OCI-LY1 (cell line): ENCODE measurements around the gene C1orf35.

Experiments
- H2AFZ ChIP-seq: fragments of 200-600 bp; sonication (generic), shearing (Covaris generic); 2 replicates; pipeline ENCODE4 v1.6.0; 2014; ENCODE audit warnings: antibody characterized with exemption, mild to moderate bottlenecking, low read length
- H3F3A ChIP-seq: fragments of 200-600 bp; sonication (generic), shearing (Covaris generic); 2 replicates; pipeline ENCODE4 v1.6.0; 2014; ENCODE audit warnings: mild to moderate bottlenecking, antibody characterized with exemption, low read length, moderate library complexity; ENCODE audit not compliant: insufficient read depth
- H3K27ac ChIP-seq: fragments of 200-600 bp; sonication (generic); 2 replicates; pipeline ENCODE4 v1.5.1; 2014; ENCODE audit warnings: low read length, mixed run types, mild to moderate bottlenecking, low read depth; ENCODE audit not compliant: poor library complexity, severe bottlenecking
- H3K27me3 ChIP-seq: fragments of 200-600 bp; sonication (generic); 2 replicates; pipeline ENCODE4 v1.6.0; 2014; ENCODE audit warnings: antibody characterized with exemption, mild to moderate bottlenecking, low read length, moderate library complexity; ENCODE audit not compliant: insufficient read depth
- H3K36me3 ChIP-seq: fragments of 200-600 bp; sonication (generic); 2 replicates; pipeline ENCODE4 v1.6.1; 2014; ENCODE audit warnings: mild to moderate bottlenecking, antibody characterized with exemption, low read length, moderate library complexity, mixed read lengths; ENCODE audit not compliant: insufficient read depth
- H3K4me1 ChIP-seq: fragments of 200-600 bp; sonication (generic); 2 replicates; pipeline ENCODE4 v1.5.1; 2014; ENCODE audit warnings: mild to moderate bottlenecking, low read length, moderate library complexity; ENCODE audit not compliant: insufficient read depth, severe bottlenecking
- H3K4me2 ChIP-seq: fragments of 200-600 bp; sonication (generic), shearing (Covaris generic); 2 replicates; pipeline ENCODE4 v1.6.1; 2014; ENCODE audit warnings: low read length
- H3K4me3 ChIP-seq: fragments of 200-600 bp; sonication (generic); 2 replicates; pipeline ENCODE4 v1.5.1; 2014; ENCODE audit warnings: low read length, low read depth, mild to moderate bottlenecking, mixed read lengths; ENCODE audit not compliant: poor library complexity, severe bottlenecking
- H3K79me2 ChIP-seq: fragments of 200-600 bp; shearing (Covaris generic); 2 replicates; pipeline ENCODE4 v1.6.1; 2016; ENCODE audit warnings: mixed run types, low read length, mixed read lengths; ENCODE audit not compliant: insufficient read depth
- H3K9ac ChIP-seq: fragments of 200-600 bp; sonication (generic), shearing (Covaris generic); 2 replicates; pipeline ENCODE4 v1.6.1; 2014; ENCODE audit warnings: mild to moderate bottlenecking, low read length, mixed read lengths
- H3K9me2 ChIP-seq: fragments of 200-600 bp; sonication (generic), shearing (Covaris generic); 2 replicates; pipeline ENCODE4 v1.6.1; 2014; ENCODE audit warnings: low read depth, mild to moderate bottlenecking, low read length, mixed read lengths
- H3K9me3 ChIP-seq: fragments of 200-600 bp; shearing (Covaris generic); 2 replicates; pipeline ENCODE4 v1.6.1; 2014; ENCODE audit warnings: low read length, mixed read lengths
- H4K20me1 ChIP-seq: fragments of 200-600 bp; sonication (generic), shearing (Covaris generic); 2 replicates; pipeline ENCODE4 v1.6.0; 2016; ENCODE audit warnings: mild to moderate bottlenecking, low read length; ENCODE audit not compliant: insufficient read depth
- CTCF ChIP-seq: fragments of 200-600 bp; sonication (generic), shearing (Covaris generic); IDR thresholded peaks from 2 replicates; pipeline ENCODE4 v1.5.1; 2017; ENCODE audit warnings: mild to moderate bottlenecking, antibody characterized with exemption, low read length, moderate library complexity, mixed read lengths
- EZH2 ChIP-seq: fragments of 200-600 bp; sonication (generic), shearing (Covaris generic); IDR thresholded peaks from 2 replicates; pipeline ENCODE4 v1.8.0; 2017; ENCODE audit warnings: borderline replicate concordance, mixed run types, mild to moderate bottlenecking, antibody characterized with exemption, low read length, moderate library complexity, mixed read lengths

The C1orf35 gene

GRCh38 chr1:228122921-228123441, 19.9 kb upstream of the C1orf35 start:
- H4K20me1 ChIP-seq: no peaks in the 10 kb centered on the region
- H3F3A ChIP-seq: no peaks in the 10 kb centered on the region
- no peak overlapping the region for H2AFZ ChIP-seq
- no peak overlapping the region for H3K4me2 ChIP-seq
- H3K9me3 ChIP-seq: peaks cover 4% of the 10 kb centered on the region; the same call in 1 of the 2 replicates
- H3K9ac ChIP-seq: no peak overlapping the region
- H3K9me2 ChIP-seq: no peaks in the 10 kb centered on the region
- no peak for TF ChIP-seq EZH2
- no peaks in the 10 kb centered on the region for H3K36me3 ChIP-seq
- no peaks in the 10 kb centered on the region for H3K27me3 ChIP-seq
- peaks cover 4% of the 10 kb centered on the region for H3K4me1 ChIP-seq
- H3K4me3 ChIP-seq: no peak overlapping the region
- no peaks in the 10 kb centered on the region for H3K79me2 ChIP-seq
- H3K27ac ChIP-seq: no peak overlapping the region

GRCh38 chr1:228120857-228121489, 17.8 kb upstream of the C1orf35 start:
- Histone ChIP-seq H3K4me2 (no peak overlapping the region), H4K20me1 (no peaks in the 10 kb centered on the region), H2AFZ (no peak overlapping the region), H3F3A (no peaks in the 10 kb centered on the region), H3K4me3 (peak overlapping the region; percentile 5), H3K79me2 (no peaks in the 10 kb centered on the region), H3K9ac (no peak overlapping the region), H3K9me2 (no peaks in the 10 kb centered on the region), H3K4me1 (peaks cover 4% of the 10 kb centered on the region), H3K9me3 (peaks cover 10% of the 10 kb centered on the region; the same call in 1 of the 2 replicates), H3K27ac (no peak overlapping the region), H3K27me3 (no peaks in the 10 kb centered on the region), H3K36me3 (no peaks in the 10 kb centered on the region)
- TF ChIP-seq CTCF (no peak), EZH2 (no peak)

GRCh38 chr1:228120351-228120750, 17.2 kb upstream of the C1orf35 start:
- no peak for TF ChIP-seq EZH2
- no peak for TF ChIP-seq CTCF
- Histone ChIP-seq H4K20me1 (no peaks in the 10 kb centered on the region), H3K79me2 (no peaks in the 10 kb centered on the region), H2AFZ (no peak overlapping the region), H3K4me2 (no peak overlapping the region), H3K4me3 (no peak overlapping the region), H3K4me1 (peaks cover 4% of the 10 kb centered on the region), H3F3A (no peaks in the 10 kb centered on the region), H3K27ac (no peak overlapping the region), H3K9me3 (peaks cover 10% of the 10 kb centered on the region; the same call in 1 of the 2 replicates), H3K9me2 (no peaks in the 10 kb centered on the region), H3K36me3 (no peaks in the 10 kb centered on the region), H3K27me3 (no peaks in the 10 kb centered on the region), H3K9ac (no peak overlapping the region)

- Histone ChIP-seq H3K4me2 (no peak overlapping the region), H3K27me3 (no peaks in the 10 kb centered on the region), H3K9ac (no peak overlapping the region), H3K4me3 (no peak overlapping the region), H3K9me3 (peaks cover 10% of the 10 kb centered on the region; the same call in 1 of the 2 replicates), H3K36me3 (no peaks in the 10 kb centered on the region), H3K79me2 (no peaks in the 10 kb centered on the region), H3K4me1 (peaks cover 4% of the 10 kb centered on the region), H3K9me2 (no peaks in the 10 kb centered on the region), H3K27ac (no peak overlapping the region), H4K20me1 (no peaks in the 10 kb centered on the region), H2AFZ (no peak overlapping the region), H3F3A (no peaks in the 10 kb centered on the region)
- TF ChIP-seq CTCF (no peak), EZH2 (no peak)
Measured at GRCh38 chr1:228118040-228118439, 14.9 kb upstream of the C1orf35 start.
